Right renal pelvis (tissue), 4 donors: ENCODE results near the gene DSTYK. TPM values are rescaled to one million over a fixed set of nuclear protein-coding genes. Genes with fewer than 3 reads are reported as not detected.

Experiments used
- DNase-seq, 4 donors: peaks; one replicate each; pipeline ENCODE4 v3.0.0-alpha.2; 2013; ENCODE audit warnings: low read depth in 4 of 4, low spot score in 3 of 4, missing footprints in 1 of 4
- polyA plus RNA-seq, 4 donors: library from polyadenylated mRNA; unstranded; fragments of 120-200 nt; gene quantifications; one replicate each; pipeline ENCODE4 v1.2.1, GENCODE V29; 2013; ENCODE audit not compliant: insufficient read length in 4 of 4

DSTYK gene
- polyA plus RNA-seq, 4 donors: 18.6 to 21.6 (median 20.7) TPM

DNA sequence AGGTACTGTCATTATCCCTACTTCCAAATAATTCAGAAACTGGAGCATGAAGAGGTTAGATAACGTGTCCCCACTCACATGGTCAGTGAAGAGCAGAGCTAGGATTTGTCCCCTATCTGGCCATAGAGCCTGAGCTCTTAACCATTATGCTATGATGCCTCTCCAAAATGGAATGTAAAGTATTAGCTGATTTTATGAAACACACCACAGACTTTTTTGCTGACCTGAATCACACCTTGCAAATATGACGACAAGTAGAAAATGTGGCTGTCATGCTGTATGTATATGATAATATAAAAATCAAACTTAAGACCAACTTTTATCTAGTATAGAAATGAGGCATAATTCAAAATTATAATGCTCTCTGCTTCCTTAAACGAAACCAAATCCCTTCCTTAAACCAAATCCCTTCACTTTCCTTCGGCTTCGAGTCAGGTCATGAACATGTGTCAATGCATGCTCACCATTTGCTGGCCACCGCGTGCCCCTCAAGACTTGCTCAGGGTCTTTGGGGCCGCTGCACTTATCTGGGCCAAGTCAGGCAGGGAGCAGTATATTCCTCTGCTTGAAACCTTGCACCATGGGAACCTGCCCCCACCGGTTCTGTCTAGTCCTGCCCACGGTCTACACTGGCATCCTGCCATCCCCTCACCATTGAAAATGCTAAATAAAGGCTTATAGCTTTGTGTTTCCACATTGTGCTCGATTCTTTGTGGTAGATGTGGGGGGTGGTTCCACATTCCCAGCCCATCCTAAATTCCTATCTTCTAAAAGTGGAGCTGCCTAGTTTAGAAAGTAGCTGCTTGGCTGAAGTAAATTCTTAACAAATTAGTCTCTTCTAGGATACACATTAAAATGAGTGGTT is 14.6 kb upstream of the DSTYK start:
- DNase-seq: no peak

GRCh38 chr1:205224736-205225135 is 13.2 kb upstream of the DSTYK start:
- DNase-seq: no peak

DNA sequence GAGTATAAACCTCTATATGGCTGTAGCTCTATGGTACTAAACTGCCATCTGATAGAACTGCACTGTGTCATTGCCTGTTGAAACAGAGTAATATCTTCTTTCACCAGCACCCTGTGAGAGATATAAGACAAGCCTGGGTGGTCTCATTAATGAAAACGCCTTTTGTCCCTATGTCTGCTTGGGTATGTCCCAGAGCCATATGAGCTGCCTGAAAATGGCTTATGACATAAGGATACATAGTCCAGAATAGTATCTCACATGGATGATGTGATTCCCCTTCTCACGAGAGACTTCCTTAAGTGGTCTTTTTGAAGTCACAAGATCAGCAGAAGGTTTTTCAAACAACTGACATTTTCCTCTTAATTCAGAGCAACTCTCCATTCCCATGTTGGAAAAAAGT is 8.9 kb upstream of the DSTYK start:
- DNase-seq: no peak

GRCh38 chr1:205217418-205217817 is 5.9 kb upstream of the DSTYK start:
- no peak for DNase-seq

GRCh38 chr1:205216588-205216987 is 5.1 kb upstream of the DSTYK start:
- DNase-seq: no peak

DNA sequence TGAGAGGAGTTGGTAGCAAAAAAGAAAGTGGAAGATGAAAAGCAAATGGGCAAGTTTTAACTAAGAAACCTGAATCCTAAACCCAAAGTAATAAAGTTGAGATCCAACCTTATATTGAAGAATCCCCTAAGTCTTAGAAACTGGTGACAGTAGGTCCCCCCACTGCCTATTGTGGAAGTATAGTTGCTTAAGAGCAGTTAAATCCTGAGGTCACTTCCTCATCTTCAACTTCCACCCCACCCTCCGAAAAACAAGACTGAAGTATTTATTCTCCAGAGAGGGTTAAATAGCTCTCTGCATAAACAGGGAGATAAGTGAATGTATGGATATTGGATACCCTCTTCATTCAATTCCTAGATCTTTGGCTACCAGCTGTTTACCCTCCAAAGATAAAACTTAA is 3.3 kb upstream of the DSTYK start:
- DNase-seq: no peak

GRCh38 chr1:205211839-205212536 is 486 bp upstream of the DSTYK start:
- DNase-seq: no peak

DNA sequence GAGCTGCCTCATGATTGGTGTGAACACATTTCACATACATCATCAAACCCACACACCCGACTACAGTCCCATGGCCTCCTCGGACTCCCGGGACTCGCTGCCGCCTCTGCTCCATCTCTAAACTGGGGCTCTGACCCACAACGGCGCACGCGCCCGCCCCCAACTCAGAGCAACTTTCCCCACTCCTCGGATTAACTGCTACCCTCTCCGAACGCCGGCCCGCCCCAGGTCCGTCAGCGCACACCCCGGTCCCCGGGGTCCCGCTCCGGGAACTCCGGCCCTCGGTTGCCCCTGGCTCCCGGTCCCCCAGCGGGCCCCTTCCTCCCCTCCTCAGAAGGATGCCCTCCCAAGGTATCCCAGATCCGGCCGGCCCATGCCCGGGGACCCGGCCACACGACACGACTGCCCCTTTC is 740 bp downstream of the DSTYK start:
- no peak for DNase-seq

- no peak for DNase-seq
Observed at GRCh38 chr1:205208811-205209210, 2.7 kb downstream of the DSTYK start.

DNA sequence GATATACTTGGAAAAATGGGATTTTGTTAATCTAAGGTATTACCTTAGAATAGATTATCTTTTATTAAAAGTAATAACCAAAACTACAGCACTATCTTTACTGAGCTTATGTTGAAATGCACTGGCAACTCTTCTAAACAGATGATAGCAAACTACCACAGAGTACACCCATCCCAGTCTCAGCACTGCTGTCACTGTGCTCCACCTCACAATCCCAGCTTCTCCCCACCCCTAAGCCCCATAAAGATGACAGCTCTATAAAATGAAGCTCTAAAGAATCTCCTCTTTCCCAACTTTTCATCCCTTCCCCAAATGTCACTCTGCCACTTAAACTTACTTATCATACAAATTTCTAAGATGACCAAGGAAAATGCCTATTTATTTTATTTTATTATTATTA is 6.4 kb downstream of the DSTYK start:
- DNase-seq: no peak

DNA sequence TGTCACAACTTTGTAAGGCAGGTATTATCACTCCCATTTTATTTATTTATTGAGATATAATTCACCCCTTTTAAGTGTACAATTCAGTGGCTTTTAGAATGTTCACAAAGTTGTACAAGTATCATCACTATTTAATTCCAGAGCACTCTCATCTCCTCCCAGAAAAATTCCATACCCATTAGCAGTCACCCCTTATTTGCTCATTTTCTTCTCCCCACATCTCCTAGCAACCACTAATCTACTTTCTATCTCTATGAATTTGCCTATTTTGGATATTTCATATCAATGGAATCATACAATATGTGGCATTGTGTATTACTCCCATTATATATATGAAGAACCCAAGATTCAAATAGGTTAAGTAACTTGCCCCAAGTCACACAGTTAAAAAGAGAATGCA is 7.0 kb downstream of the DSTYK start:
- no peak for DNase-seq

DNA sequence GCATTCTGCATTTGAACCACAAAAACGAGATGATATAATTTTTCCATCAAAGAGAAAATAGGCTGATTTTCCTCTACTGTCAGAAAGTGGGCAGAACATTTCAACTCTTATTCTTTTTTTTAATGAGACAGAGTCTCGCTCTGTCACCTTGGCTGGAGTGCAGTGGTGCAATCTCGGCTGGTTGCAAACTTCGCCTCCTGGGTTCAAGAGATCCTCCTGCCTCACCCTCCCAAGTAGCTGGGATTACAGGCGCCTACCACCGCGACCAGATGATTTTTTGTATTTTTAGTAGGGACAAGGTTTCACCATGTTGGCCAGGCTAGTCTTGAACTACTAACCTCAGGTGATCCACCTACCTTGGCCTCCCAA is 11.6 kb downstream of the DSTYK start:
- DNase-seq: no peak

GRCh38 chr1:205199090-205199930 is 12.2 kb downstream of the DSTYK start:
- DNase-seq: no peak

GRCh38 chr1:205192287-205192686 is 19.2 kb downstream of the DSTYK start:
- no peak for DNase-seq

DNA sequence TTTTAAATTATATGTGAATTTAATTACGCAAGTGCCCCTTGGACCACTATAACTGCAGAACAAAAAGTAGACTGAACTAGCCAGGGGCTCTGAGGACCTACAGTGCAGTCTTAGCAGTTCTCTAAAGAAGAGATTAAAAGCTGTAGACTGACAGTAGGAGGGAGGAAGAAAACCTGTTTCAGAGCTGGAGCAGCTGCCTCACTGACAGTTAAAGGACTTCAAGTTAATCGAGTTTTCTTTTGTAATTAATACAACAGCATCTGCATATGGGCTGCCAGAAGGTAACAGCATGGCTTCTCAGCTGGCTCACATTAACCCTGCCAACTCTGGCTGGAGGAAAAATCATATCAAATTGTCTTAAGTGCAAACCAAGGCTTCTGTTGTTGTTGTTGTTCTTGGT is 19.9 kb downstream of the DSTYK start:
- no peak for DNase-seq

GRCh38 chr1:205190845-205191577 is 20.5 kb downstream of the DSTYK start:
- no peak for DNase-seq

DNA sequence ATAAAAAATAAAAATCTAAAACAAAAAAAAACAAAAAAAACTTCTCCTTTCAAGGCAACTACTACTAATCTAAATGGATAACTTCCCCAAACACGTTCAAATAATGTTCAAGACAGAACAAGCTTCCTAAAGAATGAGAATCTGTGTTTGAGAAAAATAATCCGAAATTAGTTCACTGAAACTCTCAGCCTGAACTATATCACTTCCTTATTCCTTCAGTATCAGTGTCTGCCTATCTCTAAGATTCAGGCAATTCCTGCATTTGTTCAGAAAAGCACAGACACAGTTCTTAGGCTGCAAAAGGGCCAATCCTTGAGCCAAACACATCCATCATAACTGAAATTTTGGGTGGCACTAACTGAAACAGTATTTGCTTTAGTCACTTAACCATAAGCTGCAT is 22.4 kb downstream of the DSTYK start:
- no peak for DNase-seq

- no peak for DNase-seq
Observed at GRCh38 chr1:205188596-205188995, 22.9 kb downstream of the DSTYK start.

DNA sequence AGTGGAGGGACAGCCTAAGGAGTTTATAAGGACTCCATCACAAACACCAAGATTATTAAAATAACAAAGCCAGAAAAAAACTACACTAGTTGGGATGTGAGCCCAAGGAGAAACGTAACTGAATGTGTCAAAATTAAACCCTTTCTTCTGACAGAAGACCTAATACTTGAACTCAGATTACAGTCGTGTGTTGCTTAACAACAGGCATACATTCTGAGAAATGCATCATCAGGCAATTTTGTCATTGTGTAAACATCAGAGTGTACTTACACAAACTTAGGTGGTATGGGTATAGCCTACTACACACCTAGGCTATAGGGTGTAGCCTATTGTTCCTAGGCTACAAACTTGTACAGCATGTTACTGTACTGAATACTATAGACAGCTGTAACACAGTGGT is 23.4 kb downstream of the DSTYK start:
- DNase-seq: no peak

DNA sequence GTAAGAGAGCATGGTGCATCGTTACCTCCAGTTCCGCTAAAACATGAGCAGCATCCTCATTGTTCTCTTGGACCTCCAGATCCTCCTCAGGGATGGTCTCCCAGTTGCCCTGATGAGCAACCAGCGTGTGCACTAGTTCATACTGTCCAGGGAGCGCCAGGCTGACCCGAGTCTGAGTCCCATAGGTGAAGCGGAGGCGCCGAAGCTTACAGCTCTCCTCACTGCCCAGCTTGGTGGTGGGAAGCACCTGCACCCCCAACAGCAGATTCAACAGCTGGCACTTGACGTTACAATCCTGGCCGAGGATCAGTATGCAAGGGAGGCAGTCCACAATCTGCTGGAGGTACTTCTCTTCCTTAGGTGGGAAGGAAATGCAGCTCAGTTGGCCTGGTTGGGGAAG is 24.1 kb downstream of the DSTYK start:
- DNase-seq: no peak

DNA sequence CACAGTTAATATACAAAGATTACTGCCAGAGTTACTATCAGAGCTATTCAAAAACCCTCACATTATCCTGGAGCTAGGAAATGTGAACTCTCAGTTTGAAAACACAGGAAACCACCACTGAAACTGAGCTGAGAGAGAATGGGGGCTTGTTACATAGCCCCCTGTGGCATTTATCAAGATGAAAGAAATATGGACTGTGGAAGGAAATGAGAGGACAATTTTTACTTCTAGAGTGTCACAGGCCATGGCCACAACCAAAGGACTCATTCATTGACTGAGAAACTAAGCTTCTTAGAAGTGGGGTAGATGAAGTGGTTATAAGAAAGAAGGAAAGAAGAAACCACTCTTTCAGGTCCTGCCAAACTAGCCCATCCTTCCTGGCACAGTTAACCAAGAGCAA is 25.3 kb downstream of the DSTYK start:
- DNase-seq: no peak
